Cardiac fibroblast (primary cell): ENCODE results near the gene PPP3CA.
A peak's percentile ranks its signal among the peaks of the same experiment; 100 is the strongest.

ENCODE experiments used
- DNase-seq, 2 donors: peaks; one replicate each; pipeline versions ENCODE4 v3.0.0 to v3.0.0-alpha.2; 2010; ENCODE audit warnings: low read depth in 2 of 2
- H3K4me3 ChIP-seq, 2 donors: replicated peaks in 1 of 2; 1 replicate in 1 of 2; 2 replicates in 1 of 2; pipeline ENCODE4 v1.5.1; 2011; ENCODE audit warnings: low read depth in 2 of 2, low read length in 2 of 2, mild to moderate bottlenecking in 2 of 2, moderate library complexity in 1 of 2
- TF ChIP-seq, protein P1 (sequence below): IDR thresholded peaks from one replicate; pipeline ENCODE4 v1.5.1; 2011; ENCODE audit warnings: low read depth, mild to moderate bottlenecking, low read length, inconsistent platforms

The PPP3CA gene

DNA sequence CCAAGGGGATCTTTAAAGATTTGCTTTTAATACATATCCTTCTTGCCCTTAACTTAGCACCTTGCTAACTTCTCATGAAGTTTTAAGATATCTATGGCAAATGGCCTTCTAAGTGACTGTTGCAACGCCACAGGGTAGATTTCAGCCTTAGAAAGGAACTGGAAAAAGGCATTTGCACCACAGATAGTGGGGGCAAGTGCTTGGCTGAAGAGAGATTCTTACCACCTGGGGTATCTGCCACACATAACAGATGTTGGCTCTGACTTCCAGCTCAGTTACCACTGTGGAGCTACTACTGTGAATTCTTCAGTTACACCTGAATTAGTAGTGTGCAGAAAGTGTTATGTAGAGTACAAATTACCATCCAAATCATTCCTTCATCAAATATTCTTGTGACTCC, 302.6 kb downstream of the PPP3CA start:
- H3K4me3 ChIP-seq, result no peak overlapping the region
- TF ChIP-seq, protein P1, sequence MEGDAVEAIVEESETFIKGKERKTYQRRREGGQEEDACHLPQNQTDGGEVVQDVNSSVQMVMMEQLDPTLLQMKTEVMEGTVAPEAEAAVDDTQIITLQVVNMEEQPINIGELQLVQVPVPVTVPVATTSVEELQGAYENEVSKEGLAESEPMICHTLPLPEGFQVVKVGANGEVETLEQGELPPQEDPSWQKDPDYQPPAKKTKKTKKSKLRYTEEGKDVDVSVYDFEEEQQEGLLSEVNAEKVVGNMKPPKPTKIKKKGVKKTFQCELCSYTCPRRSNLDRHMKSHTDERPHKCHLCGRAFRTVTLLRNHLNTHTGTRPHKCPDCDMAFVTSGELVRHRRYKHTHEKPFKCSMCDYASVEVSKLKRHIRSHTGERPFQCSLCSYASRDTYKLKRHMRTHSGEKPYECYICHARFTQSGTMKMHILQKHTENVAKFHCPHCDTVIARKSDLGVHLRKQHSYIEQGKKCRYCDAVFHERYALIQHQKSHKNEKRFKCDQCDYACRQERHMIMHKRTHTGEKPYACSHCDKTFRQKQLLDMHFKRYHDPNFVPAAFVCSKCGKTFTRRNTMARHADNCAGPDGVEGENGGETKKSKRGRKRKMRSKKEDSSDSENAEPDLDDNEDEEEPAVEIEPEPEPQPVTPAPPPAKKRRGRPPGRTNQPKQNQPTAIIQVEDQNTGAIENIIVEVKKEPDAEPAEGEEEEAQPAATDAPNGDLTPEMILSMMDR, result no peak
- no peak for DNase-seq

DNA sequence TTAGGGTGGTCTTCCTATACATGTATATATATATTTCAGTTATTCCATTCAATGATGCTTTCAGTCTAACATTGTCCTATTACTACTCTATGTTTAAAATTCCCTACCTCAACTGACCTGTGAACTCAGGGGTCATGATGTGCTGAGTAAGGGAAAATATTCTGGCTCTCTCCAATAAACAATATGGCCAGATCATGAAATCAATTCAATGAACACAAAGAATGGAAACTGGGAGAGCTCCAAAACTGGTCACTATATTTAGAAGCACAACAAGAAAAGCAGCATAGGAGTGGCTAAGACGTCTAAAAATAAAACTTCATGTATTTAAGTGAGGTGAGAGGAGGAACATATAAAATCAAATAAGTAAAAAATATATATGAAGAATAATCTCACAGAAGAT, 304.5 kb downstream of the PPP3CA start:
- DNase-seq, result no peak
- H3K4me3 ChIP-seq, result no peak overlapping the region
- TF ChIP-seq, protein P1, result no peak

DNA sequence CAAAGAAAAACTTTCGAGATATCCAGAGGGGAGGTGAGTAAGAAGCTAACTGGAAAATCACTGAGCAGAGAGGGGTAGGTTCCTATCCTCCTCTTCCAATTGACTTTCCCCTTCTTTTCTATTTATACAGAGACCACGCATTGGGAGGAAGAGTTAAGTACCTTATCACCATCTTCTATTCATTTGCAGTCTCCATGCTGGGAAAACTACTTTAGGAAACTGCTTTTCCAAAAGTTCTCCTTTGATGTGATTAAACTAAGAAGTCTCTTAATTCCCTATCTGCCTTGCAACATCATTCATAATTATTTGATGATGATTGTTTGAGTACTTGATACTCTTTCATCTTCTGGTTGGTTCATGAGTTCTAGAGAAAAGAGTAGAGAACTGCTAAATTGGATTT, 306.6 kb downstream of the PPP3CA start:
- no peak for DNase-seq
- H3K4me3 ChIP-seq, result no peak overlapping the region
- TF ChIP-seq, protein P1, result no peak

DNA sequence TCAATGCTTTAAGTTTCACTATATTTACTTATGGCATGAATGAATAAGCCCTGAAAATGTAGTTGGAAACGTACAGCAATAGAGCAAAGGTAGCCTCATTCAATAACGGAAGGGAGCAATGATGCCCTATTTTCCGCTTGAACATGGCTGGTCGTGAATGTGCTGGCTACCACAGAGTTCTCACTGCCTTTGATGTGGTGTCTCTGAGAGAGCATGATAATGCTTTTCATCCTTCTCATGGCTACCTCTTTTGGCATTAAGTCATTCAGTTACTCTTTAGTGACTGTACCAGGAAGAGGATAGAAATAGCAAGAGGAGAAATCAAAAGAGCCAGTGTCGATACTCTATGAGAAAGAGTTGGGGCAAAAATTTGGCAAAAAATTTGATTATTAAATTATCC, 308.0 kb downstream of the PPP3CA start:
- TF ChIP-seq, protein P1, result no peak
- no peak overlapping the region for H3K4me3 ChIP-seq
- DNase-seq, result no peak

DNA sequence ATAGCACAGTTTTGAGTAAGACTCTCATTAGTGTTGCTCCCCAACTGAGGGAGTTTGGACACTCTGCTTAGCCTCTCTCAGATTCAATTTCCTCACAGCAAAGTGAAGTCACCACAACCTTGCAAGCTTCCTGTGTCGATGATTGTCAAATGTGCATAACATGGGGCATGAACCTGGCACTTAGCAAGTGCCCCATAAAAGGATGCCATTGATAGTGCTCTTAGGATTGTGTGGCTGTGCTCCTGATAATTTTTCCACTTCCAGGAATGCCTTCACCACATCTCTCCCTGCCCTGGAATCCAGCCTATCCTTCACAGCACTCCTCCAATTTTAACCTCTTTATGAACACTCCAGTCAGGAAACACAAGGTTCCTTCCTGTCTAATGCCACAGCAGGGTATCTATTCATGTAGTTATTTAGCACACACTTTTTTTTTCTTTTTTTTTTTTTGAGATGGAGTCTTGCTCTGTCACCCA, 309.4 kb downstream of the PPP3CA start:
- TF ChIP-seq, protein P1, result no peak
- peak in 1 of 2 donors; percentile 15 for DNase-seq
- H3K4me3 ChIP-seq, result no peak overlapping the region

DNA sequence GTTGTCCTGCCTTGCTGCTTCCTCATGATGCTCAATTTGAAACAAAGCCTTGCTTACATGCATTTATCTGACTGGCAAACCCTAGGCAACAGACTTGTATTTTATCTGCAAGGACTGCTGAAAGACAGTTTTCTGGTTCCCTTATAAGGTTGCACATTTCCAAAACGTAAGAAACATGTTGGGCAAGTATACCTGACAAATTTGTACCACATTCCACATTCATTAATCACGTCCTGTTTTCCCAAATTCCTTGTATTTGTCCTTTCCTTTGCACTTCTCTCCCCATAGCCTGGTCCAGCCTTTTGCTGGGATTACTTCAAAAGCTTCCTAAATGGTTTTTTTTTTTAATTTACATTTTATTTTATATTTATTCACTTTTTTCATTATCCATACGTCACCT, 310.1 kb downstream of the PPP3CA start:
- peak; percentile 58 to 64 for DNase-seq

DNA sequence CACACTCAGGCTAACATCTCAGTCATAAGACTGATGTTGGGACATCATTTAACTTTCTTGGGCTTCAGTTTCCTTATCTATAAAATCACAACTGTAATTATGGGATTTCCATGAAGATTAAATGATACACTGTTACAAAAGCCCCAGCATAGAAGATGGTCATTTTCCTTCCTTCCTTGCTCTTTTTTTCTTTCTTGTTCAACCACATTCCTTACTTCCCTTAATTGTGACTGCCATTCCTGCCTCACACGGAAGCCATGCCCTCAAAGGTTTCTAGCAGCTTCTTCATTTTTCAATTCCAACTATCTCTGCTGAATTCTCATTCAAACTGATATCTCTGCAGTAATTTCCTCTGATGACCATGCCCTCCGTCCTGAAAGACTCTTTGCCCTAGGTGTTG, 311.8 kb downstream of the PPP3CA start:
- H3K4me3 ChIP-seq, result no peak overlapping the region
- DNase-seq, result no peak
- TF ChIP-seq, protein P1, result no peak

More for the DNA sequence above, 310.1 kb downstream of the PPP3CA start:
- TF ChIP-seq, protein P1, result no peak
- H3K4me3 ChIP-seq, result no peak overlapping the region
